Skin of body (tissue), 2 donors: ENCODE data around the gene RSAD1. TPM values are rescaled to one million over a fixed set of nuclear protein-coding genes. Genes with fewer than 3 reads are reported as not detected.
"Not testable (repeated sequence)": the region's sequence is repeated elsewhere in the genome, so short reads cannot be mapped to it uniquely, and the experiment has no call there.

Experiments used
- DNase-seq: peaks from one replicate; lab custom pipeline; 2025; lab: John Stamatoyannopoulos, UW
- total RNA-seq: library from RNA; depleted of rRNA; stranded (reverse); fragments of >200 nt; gene quantifications from one replicate; pipeline ENCODE4 v1.2.3, GENCODE V29; 2014

Gene RSAD1
- total RNA-seq, 1 donor from 2014 or later = 19.4 TPM

- DNase-seq = no peak
Measured at GRCh38 chr17:50472286-50472685, 6.4 kb upstream of the RSAD1 start.

- peak; percentile 12 for DNase-seq
Measured at GRCh38 chr17:50472761-50473161, 5.9 kb upstream of the RSAD1 start.

- DNase-seq = no peak
Measured at GRCh38 chr17:50473901-50474300, 4.8 kb upstream of the RSAD1 start.

DNA sequence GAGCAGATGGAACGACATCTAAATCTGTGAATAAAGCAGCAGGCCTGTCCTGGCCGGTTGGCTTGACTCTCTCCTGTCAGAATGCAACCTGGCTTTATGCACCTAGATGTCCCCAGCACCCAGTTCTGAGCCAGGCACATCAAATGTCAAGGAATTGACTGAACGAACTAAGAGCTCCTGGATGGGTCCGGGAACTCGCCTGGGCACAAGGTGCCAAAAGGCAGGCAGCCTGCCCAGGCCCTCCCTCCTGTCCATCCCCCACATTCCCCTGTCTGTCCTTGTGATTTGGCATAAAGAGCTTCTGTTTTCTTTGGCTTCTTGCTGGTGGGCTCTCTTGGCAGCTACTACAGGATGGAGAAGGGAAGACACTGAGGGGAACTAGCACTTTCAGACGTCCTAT lies 4.1 kb upstream of the RSAD1 start:
- DNase-seq = no peak

GRCh38 chr17:50475362-50475761 lies 3.3 kb upstream of the RSAD1 start:
- DNase-seq = no peak

- DNase-seq = not testable (repeated sequence)
Measured at GRCh38 chr17:50475775-50476544, 2.7 kb upstream of the RSAD1 start.

GRCh38 chr17:50476545-50477315 lies 1.9 kb upstream of the RSAD1 start:
- DNase-seq = no peak

- DNase-seq = no peak
Measured at GRCh38 chr17:50477976-50478375, 684 bp upstream of the RSAD1 start.

DNA sequence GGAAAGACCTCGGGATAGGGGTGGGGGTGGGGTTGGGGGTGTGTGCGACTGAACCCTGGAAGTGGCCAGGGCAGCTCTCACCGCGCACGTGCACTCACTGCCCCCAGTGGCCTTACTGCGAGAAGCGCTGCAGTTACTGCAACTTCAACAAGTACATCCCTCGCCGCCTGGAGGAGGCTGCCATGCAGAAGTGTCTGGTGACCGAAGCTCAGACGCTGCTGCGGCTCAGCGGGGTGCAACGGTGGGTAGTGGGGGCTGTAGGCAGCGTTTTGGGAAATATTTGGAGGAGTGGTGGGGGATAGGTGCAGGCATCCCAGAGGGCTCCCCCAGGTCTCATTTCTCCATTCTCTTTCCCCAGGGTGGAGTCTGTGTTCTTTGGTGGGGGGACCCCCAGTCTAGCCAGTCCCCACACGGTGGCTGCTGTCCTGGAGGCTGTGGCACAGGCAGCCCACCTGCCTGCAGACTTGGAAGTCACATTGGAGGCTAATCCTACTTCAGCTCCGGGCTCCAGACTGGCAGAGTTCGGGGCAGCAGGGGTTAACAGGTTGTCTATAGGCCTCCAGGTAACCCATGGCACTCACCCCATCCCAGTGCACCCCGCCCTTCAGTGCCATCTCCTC lies 972 bp downstream of the RSAD1 start:
- DNase-seq = peak; percentile 73

DNA sequence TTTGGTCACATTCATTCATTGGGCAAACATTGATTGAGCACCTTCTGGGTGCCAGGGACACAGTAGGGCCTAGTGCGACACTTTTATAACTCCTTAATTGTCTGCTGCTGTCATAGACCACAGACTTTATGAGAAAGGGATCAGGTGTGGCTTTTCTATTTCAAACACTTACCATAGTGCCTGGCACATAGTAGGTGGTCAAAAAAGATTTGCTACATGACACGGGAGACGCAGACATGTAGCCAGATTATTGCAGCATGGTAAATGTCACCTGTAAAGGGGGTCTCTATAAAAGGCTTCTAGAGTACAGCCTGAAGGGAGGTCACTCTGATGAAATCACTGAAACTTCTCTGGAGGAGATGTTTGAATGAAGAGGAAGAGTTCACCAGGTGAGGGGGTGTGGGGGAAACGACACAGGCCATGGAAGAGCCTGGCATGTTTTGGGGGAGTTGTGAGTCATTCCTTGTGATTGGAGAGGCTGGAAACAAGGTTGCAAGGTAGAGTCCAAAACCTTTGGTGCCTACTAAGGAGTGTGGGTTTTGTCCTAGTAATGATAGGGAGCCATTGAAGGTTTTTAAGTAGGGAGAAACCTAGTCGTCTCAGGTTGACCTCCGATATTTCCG lies 1.6 kb downstream of the RSAD1 start:
- no peak for DNase-seq

GRCh38 chr17:50480854-50481490 lies 2.3 kb downstream of the RSAD1 start:
- DNase-seq = no peak

DNA sequence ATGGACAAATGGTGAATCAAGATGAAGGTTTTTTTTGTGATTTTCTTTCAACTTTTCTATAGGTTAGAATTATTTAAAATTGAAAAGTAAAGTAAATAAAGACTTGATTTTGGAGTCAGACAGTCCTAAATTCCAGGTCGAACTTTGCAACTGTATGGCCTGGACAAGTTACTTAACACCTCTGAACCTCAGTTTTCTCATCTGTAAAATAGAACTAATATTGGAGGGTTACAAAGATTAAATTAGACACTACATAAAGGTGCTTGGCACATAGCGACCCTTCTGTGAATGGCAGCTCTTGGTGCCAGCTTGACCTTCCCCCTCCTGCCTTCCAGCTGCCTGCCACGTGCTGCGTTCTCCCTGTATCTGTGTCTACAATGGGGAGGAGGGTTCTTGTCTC lies 3.0 kb downstream of the RSAD1 start:
- no peak for DNase-seq

- no peak for DNase-seq
Measured at GRCh38 chr17:50482110-50482509, 3.5 kb downstream of the RSAD1 start.

DNA sequence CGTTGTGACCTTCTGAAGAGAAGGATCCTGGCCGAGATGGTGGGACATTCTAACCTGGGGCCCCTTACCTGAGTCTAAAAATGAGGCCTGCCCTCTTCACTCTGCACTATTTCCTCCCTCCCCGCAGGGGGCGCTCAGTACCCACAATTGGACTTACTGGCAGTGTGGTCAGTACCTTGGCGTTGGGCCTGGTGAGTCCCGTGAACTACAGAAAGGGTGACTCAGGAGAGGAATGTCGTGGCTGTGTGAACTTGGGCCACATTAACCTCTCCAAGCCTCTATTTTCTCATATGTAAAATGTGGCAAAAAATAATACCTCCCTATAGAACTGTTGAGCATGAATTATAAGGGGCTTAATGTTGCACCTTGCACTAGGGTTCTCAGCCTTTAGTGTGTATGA lies 3.9 kb downstream of the RSAD1 start:
- peak; percentile 46 for DNase-seq

- no peak for DNase-seq
Measured at GRCh38 chr17:50483266-50483665, 4.6 kb downstream of the RSAD1 start.

- DNase-seq = no peak
Measured at GRCh38 chr17:50484386-50485155, 5.9 kb downstream of the RSAD1 start.

GRCh38 chr17:50487213-50488096 lies 8.8 kb downstream of the RSAD1 start:
- no peak for DNase-seq

GRCh38 chr17:50488880-50489279 lies 10.2 kb downstream of the RSAD1 start:
- DNase-seq = no peak

DNA sequence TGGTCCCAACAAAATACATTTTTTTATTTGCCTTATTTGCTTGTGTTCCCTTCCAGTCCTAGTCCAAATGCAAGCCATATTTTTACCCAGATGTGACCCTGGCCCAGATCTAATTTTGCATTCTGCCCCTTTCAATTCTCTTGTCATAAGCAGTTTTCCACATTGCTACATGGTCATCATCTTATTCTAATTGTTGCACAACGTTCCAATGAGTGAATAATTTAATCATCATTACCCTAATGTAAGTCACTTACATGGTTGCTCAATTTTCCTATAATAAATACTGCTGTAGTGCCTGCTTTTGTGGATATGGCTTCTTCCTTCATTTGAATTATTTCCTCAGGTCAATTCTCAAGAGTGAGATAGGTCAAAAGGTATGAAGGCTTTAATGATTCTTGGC lies 12.8 kb downstream of the RSAD1 start:
- no peak for DNase-seq

DNA sequence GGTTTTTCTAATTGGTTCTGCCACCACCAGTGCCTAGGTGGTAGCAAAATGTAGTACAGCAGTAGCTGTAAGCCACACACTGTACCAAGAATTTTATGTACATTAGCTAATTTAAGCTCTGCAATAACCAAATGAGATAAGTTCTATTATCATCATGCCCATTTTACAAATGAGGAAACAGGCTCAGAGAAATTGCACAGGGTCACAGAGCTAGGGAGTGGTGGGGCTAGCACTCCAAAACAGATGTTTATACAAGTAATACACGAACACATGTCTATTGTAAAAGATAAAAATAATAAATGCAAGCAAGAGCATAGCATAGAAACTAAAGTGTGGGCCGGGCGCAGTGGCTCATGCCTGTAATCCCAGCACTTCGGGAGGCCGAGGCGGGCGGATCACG lies 13.6 kb downstream of the RSAD1 start:
- no peak for DNase-seq
